Breast epithelium (tissue), 4 donors: ENCODE data around the gene PCMTD2. TPM values are rescaled to one million over a fixed set of nuclear protein-coding genes. Genes with fewer than 3 reads are reported as not detected.

Experiments used
- DNase-seq, 2 donors: peaks; one replicate each; pipeline ENCODE4 v3.0.0-alpha.2; 2019; ENCODE audit warnings: low spot score in 2 of 2
- H3K27ac ChIP-seq, 2 donors: fragments of 200-600 bp; sonication (generic) in 1 of 2; one replicate each; pipeline ENCODE4 v1.5.1; 2016 to 2019; ENCODE audit warnings: mild to moderate bottlenecking in 1 of 2
- H3K27me3 ChIP-seq, 2 donors: fragments of 200-600 bp; sonication (generic) in 1 of 2; one replicate each; pipeline versions ENCODE4 v1.5.1 to v1.6.0; 2017 to 2019; ENCODE audit warnings: control low read depth in 1 of 2, mild to moderate bottlenecking in 1 of 2
- H3K36me3 ChIP-seq: fragments of 200-600 bp; one replicate; pipeline ENCODE4 v1.5.1; 2019
- H3K4me1 ChIP-seq, 2 donors: fragments of 200-600 bp; sonication (generic); one replicate each; pipeline ENCODE4 v1.5.1; 2016 to 2019; ENCODE audit warnings: control low read depth in 1 of 2
- H3K4me3 ChIP-seq, 3 donors: fragments of 200-600 bp; sonication (generic); 1 replicate in 2 of 3; 2 replicates in 1 of 3; pipeline ENCODE4 v1.5.1; 2016 to 2019; ENCODE audit warnings: mild to moderate bottlenecking in 3 of 3, moderate library complexity in 2 of 3
- H3K9me3 ChIP-seq, 2 donors: fragments of 200-600 bp; sonication (generic) in 1 of 2; one replicate each; pipeline ENCODE4 v1.5.1; 2016 to 2019; ENCODE audit warnings: control low read depth in 1 of 2
- POLR2A ChIP-seq: fragments of 450-650 bp; IDR thresholded peaks from one replicate; pipeline ENCODE4 v1.6.1; 2016; ENCODE audit warnings: antibody characterized with exemption, mild to moderate bottlenecking, moderate library complexity
- POLR2AphosphoS5 ChIP-seq, 3 donors: sonication (generic); formaldehyde crosslinking; IDR thresholded peaks; one replicate each; pipeline ENCODE4 v1.6.1; 2017; ENCODE audit warnings: antibody characterized with exemption in 3 of 3
- intact Hi-C: fragments of 100-400 bp; cut with DNase I; formaldehyde crosslinking; loops from one replicate; pipeline ENCODE4 v1.15.1; 2023; ENCODE audit warnings: low total_unique reads
- total RNA-seq, 3 donors: library from RNA; depleted of rRNA; stranded (reverse); fragments of >200 nt; gene quantifications; one replicate each; pipeline ENCODE4 v1.1.0, GENCODE V29; 2016
- TF ChIP-seq, protein P1 (sequence below), 3 donors: fragments of 450-650 bp; IDR thresholded peaks; one replicate each; pipeline ENCODE4 v1.5.1; 2016 to 2017; ENCODE audit warnings: antibody characterized with exemption in 3 of 3, mild to moderate bottlenecking in 3 of 3, moderate library complexity in 3 of 3

Gene PCMTD2
- total RNA-seq, 3 donors from 2014 or later, result 73.7 to 119 (median 77.6) TPM

DNA sequence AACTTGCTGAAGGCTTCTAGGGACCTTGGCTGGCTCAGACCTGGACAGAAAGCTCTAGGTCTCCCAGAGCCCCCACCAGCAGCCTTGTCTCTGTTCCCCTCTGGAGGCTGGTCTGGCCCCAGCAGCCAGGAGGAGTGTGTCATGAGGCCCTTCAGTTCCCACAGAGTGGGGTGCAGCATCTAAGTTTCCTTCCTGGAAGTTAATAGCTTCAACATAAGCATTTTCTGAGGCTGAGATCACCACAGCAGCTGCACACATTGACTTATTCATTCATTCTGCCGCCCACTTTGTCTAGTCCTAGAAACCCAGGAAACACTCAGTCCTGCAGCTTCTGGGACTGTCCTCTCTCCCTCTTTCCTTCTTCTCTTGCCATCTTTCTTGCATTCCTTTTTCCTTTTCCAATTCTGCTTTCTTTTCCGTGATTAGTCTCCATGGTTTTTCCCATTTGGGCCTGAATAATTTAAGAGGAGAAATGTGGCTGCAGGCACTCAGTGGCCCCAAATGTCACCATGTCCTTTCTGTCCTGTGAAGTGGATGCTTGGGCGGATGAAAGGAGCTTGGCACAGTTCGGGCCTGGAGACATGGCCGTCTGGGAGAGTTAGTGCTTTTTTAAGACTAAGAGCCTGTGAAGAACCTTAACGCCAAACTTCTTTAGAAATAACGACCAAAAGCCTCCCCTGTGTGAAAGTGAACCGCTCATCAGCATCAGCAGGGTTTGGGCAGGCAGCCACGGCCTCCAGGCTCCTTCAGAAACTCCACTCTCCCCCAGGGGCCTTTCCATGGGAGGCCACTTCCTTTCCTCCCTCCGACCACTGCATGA, 31.0 kb upstream of the PCMTD2 start:
- H3K27ac ChIP-seq, result peak overlapping the region in 1 of 2 donors; percentile 5
- H3K9me3 ChIP-seq, result no peaks in the 10 kb centered on the region
- DNase-seq, result no peak
- H3K36me3 ChIP-seq, result no peaks in the 10 kb centered on the region
- no peaks in the 10 kb centered on the region for H3K27me3 ChIP-seq
- no peak overlapping the region for H3K4me3 ChIP-seq
- intact Hi-C loops, result no loop called here
- H3K4me1 ChIP-seq, result no peaks in the 10 kb centered on the region
- no peak for TF ChIP-seq POLR2A
- TF ChIP-seq POLR2AphosphoS5 (IDR thresholded peaks at IDR 0.05), result no peak
- TF ChIP-seq, protein P1, sequence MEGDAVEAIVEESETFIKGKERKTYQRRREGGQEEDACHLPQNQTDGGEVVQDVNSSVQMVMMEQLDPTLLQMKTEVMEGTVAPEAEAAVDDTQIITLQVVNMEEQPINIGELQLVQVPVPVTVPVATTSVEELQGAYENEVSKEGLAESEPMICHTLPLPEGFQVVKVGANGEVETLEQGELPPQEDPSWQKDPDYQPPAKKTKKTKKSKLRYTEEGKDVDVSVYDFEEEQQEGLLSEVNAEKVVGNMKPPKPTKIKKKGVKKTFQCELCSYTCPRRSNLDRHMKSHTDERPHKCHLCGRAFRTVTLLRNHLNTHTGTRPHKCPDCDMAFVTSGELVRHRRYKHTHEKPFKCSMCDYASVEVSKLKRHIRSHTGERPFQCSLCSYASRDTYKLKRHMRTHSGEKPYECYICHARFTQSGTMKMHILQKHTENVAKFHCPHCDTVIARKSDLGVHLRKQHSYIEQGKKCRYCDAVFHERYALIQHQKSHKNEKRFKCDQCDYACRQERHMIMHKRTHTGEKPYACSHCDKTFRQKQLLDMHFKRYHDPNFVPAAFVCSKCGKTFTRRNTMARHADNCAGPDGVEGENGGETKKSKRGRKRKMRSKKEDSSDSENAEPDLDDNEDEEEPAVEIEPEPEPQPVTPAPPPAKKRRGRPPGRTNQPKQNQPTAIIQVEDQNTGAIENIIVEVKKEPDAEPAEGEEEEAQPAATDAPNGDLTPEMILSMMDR (IDR thresholded peaks at IDR 0.05), result no peak

DNA sequence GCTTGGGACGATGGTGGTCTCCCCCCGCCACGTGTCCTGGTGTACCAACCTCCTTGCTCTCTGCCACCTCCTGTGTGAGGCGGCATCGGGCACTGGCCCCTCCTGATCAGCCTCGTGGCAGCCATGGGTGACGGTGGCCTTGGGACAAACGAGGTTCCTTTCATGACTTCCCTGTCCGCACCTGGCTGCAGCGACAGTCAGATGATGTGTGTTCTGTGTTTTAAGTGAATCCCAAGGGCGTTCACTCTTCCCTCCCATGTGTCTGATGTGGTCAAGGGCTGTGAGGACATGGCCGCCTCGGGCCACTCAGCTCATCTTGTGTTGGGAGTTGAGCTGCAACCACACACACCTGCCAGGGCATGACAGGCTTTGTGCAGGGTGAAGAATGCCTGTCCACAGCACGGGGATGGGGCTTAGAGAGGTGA, 30.4 kb upstream of the PCMTD2 start:
- H3K4me3 ChIP-seq, result no peak overlapping the region
- H3K27ac ChIP-seq, result no peak overlapping the region
- no peaks in the 10 kb centered on the region for H3K9me3 ChIP-seq
- intact Hi-C loops, result no loop called here
- no peaks in the 10 kb centered on the region for H3K4me1 ChIP-seq
- TF ChIP-seq POLR2A, result no peak
- TF ChIP-seq, protein P1 (IDR thresholded peaks at IDR 0.05), result no peak
- no peak for TF ChIP-seq POLR2AphosphoS5 (IDR thresholded peaks at IDR 0.05)
- H3K27me3 ChIP-seq, result no peaks in the 10 kb centered on the region
- no peak for DNase-seq
- no peaks in the 10 kb centered on the region for H3K36me3 ChIP-seq

DNA sequence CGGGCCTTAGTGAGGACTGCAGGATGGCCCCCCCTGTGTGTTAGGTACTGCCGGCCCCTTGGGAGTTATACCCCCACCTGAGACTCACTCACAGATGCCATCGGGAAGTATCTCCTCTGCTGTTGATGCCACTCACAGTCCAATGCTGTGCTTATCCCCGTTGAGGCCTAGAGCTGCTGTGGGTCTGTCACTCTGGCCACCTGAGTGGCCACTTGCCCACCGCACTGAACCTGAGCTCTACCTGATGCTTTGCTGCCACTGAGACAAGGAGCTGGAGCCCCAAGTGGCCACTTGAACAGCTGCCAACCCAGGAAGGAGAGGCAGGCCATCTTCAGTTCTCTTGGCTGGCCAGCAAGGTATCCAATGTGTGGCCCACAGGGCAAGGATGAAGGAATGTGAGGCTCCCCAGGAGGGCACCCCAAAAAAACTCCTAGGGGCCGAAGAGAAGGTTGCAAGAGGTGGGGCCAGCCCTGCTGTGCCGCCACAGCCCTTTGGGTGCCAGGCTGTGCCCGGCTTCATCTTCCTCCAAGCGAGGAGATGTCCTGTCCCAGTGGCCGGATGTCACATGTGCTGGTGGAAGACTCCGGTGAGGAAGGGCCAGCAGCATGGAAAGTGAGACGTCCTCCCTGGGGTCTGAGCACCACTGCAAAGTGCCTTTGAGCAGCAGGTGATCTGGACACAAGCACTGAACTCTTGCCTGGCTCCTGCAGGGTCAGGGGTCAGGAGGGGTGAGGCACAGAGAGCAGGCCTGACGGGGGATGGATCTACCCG, 29.5 kb upstream of the PCMTD2 start:
- Histone ChIP-seq H3K4me3 (no peak overlapping the region), H3K27ac (no peak overlapping the region), H3K9me3 (no peaks in the 10 kb centered on the region), H3K4me1 (no peaks in the 10 kb centered on the region), H3K36me3 (no peaks in the 10 kb centered on the region), H3K27me3 (no peaks in the 10 kb centered on the region)
- TF ChIP-seq POLR2A (no peak), POLR2AphosphoS5 (IDR thresholded peaks at IDR 0.05) (no peak)
- TF ChIP-seq, protein P1 (IDR thresholded peaks at IDR 0.05), result no peak
- intact Hi-C loops, result no loop called here
- no peak for DNase-seq

DNA sequence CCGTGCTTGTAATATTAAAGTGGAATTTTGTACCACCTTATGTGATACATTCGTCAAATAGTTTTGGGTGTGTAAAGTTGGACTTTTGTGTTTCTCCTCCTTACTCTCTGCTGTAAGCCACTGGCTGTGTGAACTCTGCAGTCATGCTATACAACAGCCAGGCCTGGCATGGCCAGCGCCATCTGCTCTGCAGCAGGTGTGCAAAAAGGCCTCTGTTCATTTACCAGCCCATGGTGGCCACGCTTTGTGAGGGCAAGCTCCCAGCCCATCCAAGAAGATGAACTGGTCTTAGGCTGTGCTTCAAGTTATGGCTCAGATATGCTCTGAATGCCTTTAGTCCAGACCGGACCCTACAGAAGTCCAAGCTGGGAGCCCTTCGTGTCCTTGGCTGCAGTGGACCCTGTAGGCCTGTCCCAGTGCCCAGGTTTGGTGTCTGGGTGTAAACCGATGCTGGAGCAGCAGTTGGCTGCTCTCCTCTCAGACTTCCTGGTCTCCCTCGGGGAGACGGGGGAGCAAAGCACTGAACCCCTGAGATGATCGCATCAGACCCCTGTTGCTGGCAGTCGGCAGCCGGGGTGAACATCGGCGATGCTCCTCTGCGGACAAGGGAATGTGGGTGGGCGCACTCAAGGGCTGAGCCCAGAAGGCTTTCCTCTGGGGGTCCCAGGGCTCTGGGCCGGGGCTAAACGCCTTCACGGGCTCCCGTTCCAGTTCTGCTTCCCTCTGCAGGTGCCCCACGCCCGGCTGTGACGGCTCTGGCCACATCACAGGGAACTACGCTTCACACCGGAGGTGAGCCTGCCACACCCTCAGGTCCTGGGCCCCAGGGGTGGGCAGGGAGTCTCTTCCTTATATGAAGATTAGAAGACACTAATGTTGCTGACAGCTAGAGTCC, 28.6 kb upstream of the PCMTD2 start:
- Histone ChIP-seq H3K27me3 (no peaks in the 10 kb centered on the region), H3K9me3 (no peaks in the 10 kb centered on the region), H3K36me3 (no peaks in the 10 kb centered on the region), H3K27ac (no peak overlapping the region), H3K4me3 (no peak overlapping the region), H3K4me1 (no peaks in the 10 kb centered on the region)
- DNase-seq, result no peak
- intact Hi-C loops, result no loop called here
- TF ChIP-seq, protein P1 (IDR thresholded peaks at IDR 0.05), result no peak
- TF ChIP-seq POLR2A (no peak), POLR2AphosphoS5 (IDR thresholded peaks at IDR 0.05) (no peak)
